ENCODE results near the gene LMAN1L. TPM values are rescaled to one million over a fixed set of nuclear protein-coding genes. Genes with fewer than 3 reads are reported as not detected.

LMAN1L gene
- total and polyA plus RNA-seq, 3 donors from 2014 or later, result 2.2 to 4.6 (median 4.3) TPM

- H3K27ac ChIP-seq, result no peak overlapping the region
- intact Hi-C loops (cut with DNase I; ENCODE audit: low total_unique reads), result no loop called here
- DNase-seq, result no peak
- 52 to 68% methylated on average over 6 of the region's 6 CpGs for WGBS, 2 donors
- H3K27me3 ChIP-seq, result no peaks in the 10 kb centered on the region
- TF ChIP-seq CTCF (IDR thresholded peaks at IDR 0.05) (no peak), POLR2A (IDR thresholded peaks at IDR 0.05) (no peak)
- no peaks in the 10 kb centered on the region for H3K36me3 ChIP-seq (ENCODE audit: low read depth, missing control alignments)
- H3K4me3 ChIP-seq, result no peak overlapping the region
- H3K4me1 ChIP-seq, result no peaks in the 10 kb centered on the region
- H3K9me3 ChIP-seq, result no peaks in the 10 kb centered on the region
Measured at GRCh38 chr15:74804935-74805334, 7.7 kb upstream of the LMAN1L start.

- H3K36me3 ChIP-seq (ENCODE audit: low read depth, missing control alignments), result no peaks in the 10 kb centered on the region
- no peak for TF ChIP-seq CTCF (IDR thresholded peaks at IDR 0.05)
- no peaks in the 10 kb centered on the region for H3K4me1 ChIP-seq
- WGBS, 2 donors, result 45 to 47% methylated on average over 5 of the region's 5 CpGs
- H3K4me3 ChIP-seq, result no peak overlapping the region
- H3K27me3 ChIP-seq, result no peaks in the 10 kb centered on the region
- intact Hi-C loops (cut with DNase I; ENCODE audit: low total_unique reads), result no loop called here
- no peak overlapping the region for H3K27ac ChIP-seq
- H3K9me3 ChIP-seq, result no peaks in the 10 kb centered on the region
- DNase-seq, result no peak
Measured at GRCh38 chr15:74807282-74807681, 5.4 kb upstream of the LMAN1L start.

GRCh38 chr15:74808078-74808839, 4.4 kb upstream of the LMAN1L start:
- no peaks in the 10 kb centered on the region for H3K4me1 ChIP-seq
- intact Hi-C loops (cut with DNase I; ENCODE audit: low total_unique reads), result no loop called here
- no peak overlapping the region for H3K4me3 ChIP-seq
- no peaks in the 10 kb centered on the region for H3K36me3 ChIP-seq (ENCODE audit: low read depth, missing control alignments)
- WGBS, 2 donors, result 88 to 89% methylated on average over 16 to 18 of the region's 18 CpGs
- H3K27ac ChIP-seq, result no peak overlapping the region
- TF ChIP-seq POLR2A (IDR thresholded peaks at IDR 0.05), result no peak
- no peak for TF ChIP-seq CTCF (IDR thresholded peaks at IDR 0.05)
- DNase-seq, result no peak
- no peaks in the 10 kb centered on the region for H3K27me3 ChIP-seq
- H3K9me3 ChIP-seq, result no peaks in the 10 kb centered on the region

- H3K4me3 ChIP-seq, result no peak overlapping the region
- H3K27me3 ChIP-seq, result no peaks in the 10 kb centered on the region
- DNase-seq, result no peak
- H3K36me3 ChIP-seq (ENCODE audit: low read depth, missing control alignments), result no peaks in the 10 kb centered on the region
- intact Hi-C loops (cut with DNase I; ENCODE audit: low total_unique reads), result no loop called here
- TF ChIP-seq POLR2A (IDR thresholded peaks at IDR 0.05) (no peak), CTCF (IDR thresholded peaks at IDR 0.05) (no peak)
- no peaks in the 10 kb centered on the region for H3K9me3 ChIP-seq
- no peaks in the 10 kb centered on the region for H3K4me1 ChIP-seq
- no peak overlapping the region for H3K27ac ChIP-seq
- 76 to 82% methylated on average over 4 of the region's 4 CpGs for WGBS, 2 donors
Measured at GRCh38 chr15:74808840-74809229, 3.8 kb upstream of the LMAN1L start.

GRCh38 chr15:74809242-74809641, 3.4 kb upstream of the LMAN1L start:
- H3K27me3 ChIP-seq, result no peaks in the 10 kb centered on the region
- intact Hi-C loops (cut with DNase I; ENCODE audit: low total_unique reads), result no loop called here

More at GRCh38 chr15:74809242-74809641, 3.4 kb upstream of the LMAN1L start:
- Histone ChIP-seq H3K9me3 (no peaks in the 10 kb centered on the region), H3K4me1 (no peaks in the 10 kb centered on the region), H3K36me3 (ENCODE audit: low read depth, missing control alignments) (no peaks in the 10 kb centered on the region), H3K4me3 (no peak overlapping the region), H3K27ac (no peak overlapping the region)
- 88 to 91% methylated on average over 5 of the region's 5 CpGs for WGBS, 2 donors
- TF ChIP-seq CTCF (IDR thresholded peaks at IDR 0.05) (no peak), POLR2A (IDR thresholded peaks at IDR 0.05) (no peak)
- DNase-seq, result no peak
